ENCODE results near the gene ZNF789. TPM values are rescaled to one million over a fixed set of nuclear protein-coding genes. Genes with fewer than 3 reads are reported as not detected.

The ZNF789 gene
- total and polyA plus RNA-seq, 2 experiments from 2014 or later = 9.0 to 13.8 TPM

GRCh38 chr7:99505324-99505662 is 32.6 kb downstream of the ZNF789 start:
- Histone ChIP-seq H3K4me3 (peak overlapping the region; percentile 88), H3K36me3 (ENCODE audit: insufficient read depth) (no peaks in the 10 kb centered on the region), H3K4me1 (ENCODE audit: insufficient read depth) (peaks cover 17% of the 10 kb centered on the region), H4K20me1 (replicated peaks; ENCODE audit: insufficient read depth) (peaks cover 3% of the 10 kb centered on the region; the same call in 1 of the 2 replicates), H2AFZ (peak overlapping the region; percentile 91), H3K79me2 (replicated peaks; ENCODE audit: insufficient read depth) (peaks cover 53% of the 10 kb centered on the region), H3K27ac (ENCODE audit: low read depth) (peak overlapping the region; percentile 94), H3F3A (replicated peaks; ENCODE audit: low read depth) (peaks cover 13% of the 10 kb centered on the region; the same call in 1 of the 2 replicates), H3K4me2 (peak overlapping the region; percentile 85), H3K27me3 (ENCODE audit: insufficient read depth) (no peaks in the 10 kb centered on the region), H3K9me2 (ENCODE audit: insufficient read depth) (no peaks in the 10 kb centered on the region)
- TF ChIP-seq ZNF114 (CRISPR knock-in tag; IDR thresholded peaks at IDR 0.05) (no peak), ZNF462 (CRISPR knock-in tag; IDR thresholded peaks at IDR 0.05) (no peak), EZH2 (IDR thresholded peaks at IDR 0.05; ENCODE audit: low read depth, unreplicated experiment) (no peak), CTCF (conservative IDR thresholded peaks at IDR 0.05; ENCODE audit: low read depth in 2 of 2) (no peak), CREB1 (CRISPR knock-in tag; IDR thresholded peaks at IDR 0.05; ENCODE audit: low read depth) (no peak), POLR2AphosphoS5 (IDR thresholded peaks at IDR 0.05; ENCODE audit: low read depth) (no peak), JUNB (IDR thresholded peaks at IDR 0.05; ENCODE audit: unreplicated experiment) (no peak), REST (IDR thresholded peaks at IDR 0.05; ENCODE audit: unreplicated experiment) (no peak), NANOG (IDR thresholded peaks at IDR 0.05; ENCODE audit: borderline replicate concordance) (no peak)
- ATAC-seq = peak; percentile 3
- Mint-ChIP-seq H3K9me3 (0 out of 3 replicates have a peak, but pooled peaks cover 9% of the 10 kb centered on the region), H3K27me3 (ENCODE audit: insufficient read depth, low read depth, poor library complexity) (peaks cover 7% of the 10 kb centered on the region), H3K4me3 (peak overlapping the region; percentile 91), H3K36me3 (ENCODE audit: low read depth) (peaks cover 11% of the 10 kb centered on the region), H3K27ac (peak overlapping the region; percentile 77; the same call in 1 of the 2 replicates), H3K4me1 (peaks cover 14% of the 10 kb centered on the region)
- no peak for DNase-seq (ENCODE audit: low spot score)

Data from GM23338 (cell line).